ENCODE measurements around the gene PTPRN2.

The PTPRN2 gene

GRCh38 chr7:157634401-157635147 is 953.0 kb downstream of the PTPRN2 start:
- DNase-seq: no peak

GRCh38 chr7:157633465-157634185 is 954.0 kb downstream of the PTPRN2 start:
- DNase-seq: no peak

- DNase-seq: no peak
Observed at GRCh38 chr7:157630301-157630853, 957.2 kb downstream of the PTPRN2 start.

- DNase-seq: no peak
Observed at GRCh38 chr7:157628456-157628855, 959.2 kb downstream of the PTPRN2 start.

GRCh38 chr7:157627646-157628045 is 960.0 kb downstream of the PTPRN2 start:
- DNase-seq: no peak

GRCh38 chr7:157627033-157627432 is 960.6 kb downstream of the PTPRN2 start:
- DNase-seq: no peak

GRCh38 chr7:157625973-157626742 is 961.5 kb downstream of the PTPRN2 start:
- no peak for DNase-seq

- no peak for DNase-seq
Observed at GRCh38 chr7:157623556-157623955, 964.1 kb downstream of the PTPRN2 start.

- DNase-seq: no peak
Observed at GRCh38 chr7:157622408-157623205, 965.0 kb downstream of the PTPRN2 start.

GRCh38 chr7:157622000-157622399 is 965.6 kb downstream of the PTPRN2 start:
- no peak for DNase-seq

- DNase-seq: no peak
Observed at GRCh38 chr7:157621131-157621681, 966.4 kb downstream of the PTPRN2 start.

- DNase-seq: no peak
Observed at GRCh38 chr7:157620616-157621015, 967.0 kb downstream of the PTPRN2 start.

GRCh38 chr7:157619753-157620525 is 967.7 kb downstream of the PTPRN2 start:
- no peak for DNase-seq

- no peak for DNase-seq
Observed at GRCh38 chr7:157618823-157619606, 968.6 kb downstream of the PTPRN2 start.

- no peak for DNase-seq
Observed at GRCh38 chr7:157618091-157618726, 969.4 kb downstream of the PTPRN2 start.

- DNase-seq: no peak
Observed at GRCh38 chr7:157617401-157617800, 970.2 kb downstream of the PTPRN2 start.

- DNase-seq: no peak
Observed at GRCh38 chr7:157616931-157617330, 970.7 kb downstream of the PTPRN2 start.

GRCh38 chr7:157616426-157616825 is 971.2 kb downstream of the PTPRN2 start:
- no peak for DNase-seq

GRCh38 chr7:157615852-157616251 is 971.8 kb downstream of the PTPRN2 start:
- no peak for DNase-seq
